GM12875 (cell line): ENCODE measurements around the gene NBEA.

Experiments
- H3K4me3 ChIP-seq: one replicate; pipeline ENCODE4 v1.5.1; 2011; ENCODE audit warnings: low read depth, low read length, control low read depth
- TF ChIP-seq, protein P1 (sequence below): IDR thresholded peaks from 2 replicates; pipeline ENCODE4 v1.5.1; 2011; ENCODE audit warnings: low read depth, mild to moderate bottlenecking, control low read depth, inconsistent platforms, low read length, moderate library complexity, borderline replicate concordance; ENCODE audit not compliant: insufficient read depth

NBEA gene

DNA sequence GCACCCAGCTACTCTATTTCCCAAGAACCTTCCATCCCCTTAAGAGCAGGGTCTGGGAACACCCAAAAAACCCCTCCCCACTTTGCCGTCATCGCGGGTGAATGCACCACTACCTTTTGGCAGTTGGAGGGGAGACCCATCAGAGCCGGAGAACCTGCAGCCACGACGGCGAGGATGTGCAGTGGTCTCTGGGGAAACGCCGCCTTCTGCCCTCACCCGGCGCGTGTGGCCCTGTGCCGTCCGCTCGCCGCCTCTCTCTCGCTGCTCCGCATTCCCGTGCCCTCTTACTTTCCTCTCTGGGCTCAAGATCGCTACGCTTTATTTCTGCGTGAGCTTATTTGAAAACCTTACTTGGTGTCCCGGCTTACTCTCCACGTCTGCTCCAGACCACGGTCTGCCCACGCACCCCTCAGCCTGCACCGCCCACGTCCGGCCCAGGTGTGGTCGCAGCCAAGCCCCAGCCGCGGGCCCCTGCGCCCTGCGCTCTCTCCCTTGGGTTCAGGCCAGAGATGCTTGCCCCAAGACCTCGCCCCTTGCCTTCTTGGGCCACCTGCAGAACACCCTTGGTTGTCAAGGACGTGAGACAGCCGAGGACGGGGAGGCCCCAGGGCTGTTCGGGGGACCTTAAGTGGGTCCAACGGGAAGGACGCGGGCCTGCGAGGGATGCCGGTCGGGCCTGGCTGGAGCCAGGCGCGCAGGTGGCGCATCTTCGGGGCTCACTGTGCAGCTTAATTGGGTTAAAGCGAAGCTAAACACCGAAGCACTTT, 536.4 kb downstream of the NBEA start:
- no peak overlapping the region for H3K4me3 ChIP-seq
- TF ChIP-seq, protein P1, sequence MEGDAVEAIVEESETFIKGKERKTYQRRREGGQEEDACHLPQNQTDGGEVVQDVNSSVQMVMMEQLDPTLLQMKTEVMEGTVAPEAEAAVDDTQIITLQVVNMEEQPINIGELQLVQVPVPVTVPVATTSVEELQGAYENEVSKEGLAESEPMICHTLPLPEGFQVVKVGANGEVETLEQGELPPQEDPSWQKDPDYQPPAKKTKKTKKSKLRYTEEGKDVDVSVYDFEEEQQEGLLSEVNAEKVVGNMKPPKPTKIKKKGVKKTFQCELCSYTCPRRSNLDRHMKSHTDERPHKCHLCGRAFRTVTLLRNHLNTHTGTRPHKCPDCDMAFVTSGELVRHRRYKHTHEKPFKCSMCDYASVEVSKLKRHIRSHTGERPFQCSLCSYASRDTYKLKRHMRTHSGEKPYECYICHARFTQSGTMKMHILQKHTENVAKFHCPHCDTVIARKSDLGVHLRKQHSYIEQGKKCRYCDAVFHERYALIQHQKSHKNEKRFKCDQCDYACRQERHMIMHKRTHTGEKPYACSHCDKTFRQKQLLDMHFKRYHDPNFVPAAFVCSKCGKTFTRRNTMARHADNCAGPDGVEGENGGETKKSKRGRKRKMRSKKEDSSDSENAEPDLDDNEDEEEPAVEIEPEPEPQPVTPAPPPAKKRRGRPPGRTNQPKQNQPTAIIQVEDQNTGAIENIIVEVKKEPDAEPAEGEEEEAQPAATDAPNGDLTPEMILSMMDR: no peak

DNA sequence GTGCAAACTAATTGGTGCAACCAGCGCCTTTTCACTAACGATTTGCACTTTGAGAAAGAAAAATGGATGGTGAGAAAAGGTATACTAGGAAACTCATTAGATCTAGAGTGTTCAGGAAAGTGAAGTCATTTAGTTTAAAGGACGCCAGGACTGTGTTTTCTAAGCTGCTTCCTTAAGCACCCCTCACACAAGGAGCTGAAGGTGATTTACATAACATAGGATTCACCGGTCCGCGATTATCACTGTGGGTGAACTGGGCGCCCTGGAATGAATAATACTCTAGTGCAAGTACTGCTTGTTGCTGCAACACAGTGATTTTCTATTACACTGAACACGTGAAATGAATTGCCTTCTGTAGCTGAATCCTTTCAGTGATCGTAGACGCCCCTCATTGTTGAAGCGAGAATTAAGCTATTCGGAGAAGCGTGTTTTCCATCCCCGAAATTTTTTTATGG, 537.0 kb downstream of the NBEA start:
- H3K4me3 ChIP-seq: no peak overlapping the region
- TF ChIP-seq, protein P1: no peak

DNA sequence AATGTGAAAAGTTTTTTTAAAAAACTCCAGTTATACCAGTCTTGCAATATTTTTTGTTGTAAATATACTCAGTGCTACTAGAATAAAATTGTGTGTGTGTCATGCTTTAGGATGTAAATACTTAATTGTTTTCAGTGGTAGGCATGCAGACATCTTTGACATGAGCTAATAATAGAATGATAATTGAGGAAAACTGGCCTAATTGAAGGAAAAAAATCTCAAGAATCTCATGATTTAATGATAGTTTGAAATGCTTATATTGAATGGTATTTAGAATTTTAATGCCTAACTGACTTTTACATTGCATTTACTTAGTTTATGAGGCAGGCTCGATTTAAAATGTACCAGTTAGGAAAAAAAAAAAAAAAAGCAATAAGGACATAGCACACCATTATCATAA, 537.6 kb downstream of the NBEA start:
- TF ChIP-seq, protein P1: no peak
- no peak overlapping the region for H3K4me3 ChIP-seq

DNA sequence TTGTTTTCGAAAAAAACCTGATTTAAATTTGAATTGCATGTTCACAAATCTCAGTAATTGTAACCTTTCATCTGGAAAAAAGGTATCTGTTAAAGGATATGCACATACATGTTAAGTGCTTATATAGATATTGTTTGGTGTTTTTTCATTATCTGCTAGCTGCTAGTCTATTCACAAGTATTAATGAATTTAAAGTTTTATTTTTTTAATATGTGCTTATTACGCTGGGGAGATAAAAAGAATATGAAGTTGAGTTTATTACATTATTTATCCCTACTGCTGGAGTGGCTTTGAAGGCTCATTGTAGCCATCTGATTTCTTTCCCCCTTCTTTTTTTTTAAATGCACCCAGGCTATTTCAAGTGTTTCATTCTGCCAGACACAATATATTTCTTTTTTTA, 538.3 kb downstream of the NBEA start:
- no peak overlapping the region for H3K4me3 ChIP-seq
- TF ChIP-seq, protein P1: no peak

DNA sequence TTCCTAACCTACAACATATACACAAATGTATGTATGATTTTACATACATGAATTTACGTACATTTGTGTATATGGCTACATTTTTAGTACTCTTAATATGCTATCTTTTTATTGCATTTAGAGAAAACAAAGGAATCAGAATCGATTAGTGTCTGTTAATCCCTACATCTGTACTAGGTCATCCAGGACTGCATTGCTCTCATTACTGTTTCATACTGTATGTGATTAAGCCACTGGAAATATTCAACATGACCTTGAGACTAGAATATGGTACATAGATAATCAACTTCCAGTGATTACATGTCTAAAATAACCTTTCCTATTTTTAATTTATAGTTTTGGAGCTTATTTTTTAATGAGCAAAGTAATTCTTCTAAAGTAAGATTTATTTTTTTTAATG, 539.7 kb downstream of the NBEA start:
- no peak overlapping the region for H3K4me3 ChIP-seq
- TF ChIP-seq, protein P1: no peak

DNA sequence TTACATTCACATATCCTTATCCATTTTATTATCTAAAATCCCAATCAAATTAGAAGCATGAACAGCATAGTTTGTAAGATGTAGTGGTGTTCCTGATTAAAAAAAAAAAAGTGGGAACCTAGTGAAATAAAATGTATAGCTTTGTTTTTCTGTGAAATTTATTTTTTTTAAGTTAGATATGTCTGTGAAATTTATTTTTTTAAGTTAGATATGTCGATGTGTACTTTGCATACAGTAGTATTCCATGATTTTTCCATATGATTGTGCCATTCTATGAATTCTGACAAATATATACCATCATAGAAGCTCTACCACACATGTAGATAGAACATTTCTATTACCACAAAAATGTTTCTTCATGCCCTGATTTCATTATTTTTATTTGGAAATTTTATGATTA, 540.5 kb downstream of the NBEA start:
- TF ChIP-seq, protein P1: no peak
- no peak overlapping the region for H3K4me3 ChIP-seq

DNA sequence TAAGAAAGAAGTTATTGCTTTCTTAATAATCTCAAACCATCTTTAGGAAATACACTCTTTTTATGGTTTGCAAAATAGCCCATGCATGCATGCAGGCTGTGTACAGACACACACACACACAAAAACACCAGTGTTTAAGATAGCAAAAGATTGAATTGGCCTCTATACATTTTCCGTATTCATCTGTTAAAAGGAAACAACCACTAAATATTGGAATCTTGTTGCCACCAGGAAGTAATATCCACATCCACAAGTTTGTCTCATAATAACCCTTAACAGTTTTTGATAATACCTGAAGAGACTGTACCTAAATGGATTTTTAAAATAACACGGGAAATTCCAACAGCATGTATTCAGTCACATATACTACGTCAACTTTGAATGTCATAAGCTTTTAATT, 541.7 kb downstream of the NBEA start:
- no peak overlapping the region for H3K4me3 ChIP-seq

More for the DNA sequence above, 541.7 kb downstream of the NBEA start:
- TF ChIP-seq, protein P1: no peak
